Thyroid gland (tissue), 4 donors: ENCODE data around the gene ANKRD55. TPM values are rescaled to one million over a fixed set of nuclear protein-coding genes. Genes with fewer than 3 reads are reported as not detected.

Source experiments
- DNase-seq, 2 donors: peaks; one replicate each; pipeline ENCODE4 v3.0.0-alpha.2; 2019
- H3K27ac ChIP-seq, 3 donors: fragments of 200-600 bp; sonication (generic); 1 replicate in 2 of 3; 2 replicates in 1 of 3; pipeline ENCODE4 v1.5.1; 2016 to 2019; ENCODE audit warnings: mild to moderate bottlenecking in 1 of 3, moderate library complexity in 1 of 3
- H3K27me3 ChIP-seq: fragments of 200-600 bp; sonication (generic); one replicate; pipeline ENCODE4 v1.5.1; 2019
- H3K36me3 ChIP-seq, 2 donors: fragments of 200-600 bp; sonication (generic); one replicate each; pipeline ENCODE4 v1.5.1; 2016 to 2019
- H3K4me1 ChIP-seq, 2 donors: fragments of 200-600 bp; sonication (generic); one replicate each; pipeline ENCODE4 v1.5.1; 2017 to 2019
- H3K4me3 ChIP-seq, 3 donors: fragments of 200-600 bp; sonication (generic); replicated peaks in 1 of 3; 1 replicate in 2 of 3; 2 replicates in 1 of 3; pipeline ENCODE4 v1.5.1; 2016; ENCODE audit warnings: mild to moderate bottlenecking in 1 of 3
- H3K9me3 ChIP-seq: fragments of 200-600 bp; sonication (generic); one replicate; pipeline ENCODE4 v1.5.1; 2017
- CTCF ChIP-seq, 6 experiments: fragments of 200-600 bp in 3 of 6; fragments of 450-650 bp in 3 of 6; sonication (generic) in 3 of 6; IDR thresholded peaks; one replicate each; pipeline ENCODE4 v1.5.1; 2016 to 2019; ENCODE audit warnings: antibody characterized with exemption in 6 of 6, mild to moderate bottlenecking in 2 of 6, inconsistent platforms in 1 of 6, moderate library complexity in 1 of 6
- POLR2A ChIP-seq, 2 donors: fragments of 450-650 bp; IDR thresholded peaks; one replicate each; pipeline ENCODE4 v1.6.1; 2017; ENCODE audit warnings: antibody characterized with exemption in 2 of 2, mild to moderate bottlenecking in 2 of 2, moderate library complexity in 1 of 2
- WGBS, 2 donors: methylation state at CpG; one replicate each; pipeline ENCODE4 v1.1.5; 2017; 5-methylcytosine and 5-hydroxymethylcytosine counted together
- intact Hi-C: fragments of 100-400 bp; cut with DNase I; formaldehyde crosslinking; loops from one replicate; pipeline ENCODE4 v1.15.1; 2023
- total RNA-seq, 4 donors: library from RNA; depleted of rRNA; stranded (reverse); fragments of >200 nt; gene quantifications; one replicate each; pipeline ENCODE4 v1.2.3, GENCODE V29; 2016

ANKRD55 gene
- total RNA-seq, 4 donors from 2014 or later: 0.22 to 0.94 TPM; not detected in 2

- no peak for TF ChIP-seq POLR2A (IDR thresholded peaks at IDR 0.05)
- peak; percentile 36 to 93 (median 86) for TF ChIP-seq CTCF (IDR thresholded peaks at IDR 0.05)
These were observed 32.0 kb downstream of the ANKRD55 start for GRCh38 chr5:56200971-56201666.

GRCh38 chr5:56195016-56195415, 38.1 kb downstream of the ANKRD55 start:
- no peak for DNase-seq
- WGBS, 2 donors: 75 to 78% methylated on average over 1 of the region's 1 CpG

More at GRCh38 chr5:56200971-56201666, 32.0 kb downstream of the ANKRD55 start:
- H3K36me3 ChIP-seq: no peaks in the 10 kb centered on the region
- H3K4me1 ChIP-seq: peaks cover 0 to 5% of the 10 kb centered on the region in 2 donors
- H3K4me3 ChIP-seq: no peak overlapping the region
- H3K27me3 ChIP-seq: no peaks in the 10 kb centered on the region
- H3K27ac ChIP-seq: no peak overlapping the region
- peak; percentile 72 to 75 for DNase-seq
- no peaks in the 10 kb centered on the region for H3K9me3 ChIP-seq
- 30 to 34% methylated on average over 5 of the region's 5 CpGs for WGBS, 2 donors
- intact Hi-C loops: loop anchor here (5.0 to 10.0 kb wide), 2 partner anchors 216 to 269 kb away; no protein-coding TSS in a partner anchor

GRCh38 chr5:56192246-56192645, 40.9 kb downstream of the ANKRD55 start:
- DNase-seq: no peak
- Histone ChIP-seq H3K4me1 (no peaks in the 10 kb centered on the region), H3K36me3 (no peaks in the 10 kb centered on the region), H3K9me3 (no peaks in the 10 kb centered on the region), H3K27me3 (no peaks in the 10 kb centered on the region), H3K4me3 (no peak overlapping the region), H3K27ac (no peak overlapping the region)
- intact Hi-C loops: no loop called here
- TF ChIP-seq POLR2A (IDR thresholded peaks at IDR 0.05): no peak
- no peak for TF ChIP-seq CTCF (IDR thresholded peaks at IDR 0.05)
- 93 to 94% methylated on average over 16 of the region's 16 CpGs for WGBS, 2 donors

More at GRCh38 chr5:56195016-56195415, 38.1 kb downstream of the ANKRD55 start:
- Histone ChIP-seq H3K4me1 (no peaks in the 10 kb centered on the region), H3K36me3 (no peaks in the 10 kb centered on the region), H3K27me3 (no peaks in the 10 kb centered on the region), H3K4me3 (no peak overlapping the region), H3K9me3 (no peaks in the 10 kb centered on the region), H3K27ac (no peak overlapping the region)
- TF ChIP-seq CTCF (IDR thresholded peaks at IDR 0.05) (no peak), POLR2A (IDR thresholded peaks at IDR 0.05) (no peak)
- intact Hi-C loops: no loop called here

GRCh38 chr5:56191656-56192055, 41.5 kb downstream of the ANKRD55 start:
- Histone ChIP-seq H3K27ac (no peak overlapping the region), H3K9me3 (no peaks in the 10 kb centered on the region)

More at GRCh38 chr5:56191656-56192055, 41.5 kb downstream of the ANKRD55 start:
- intact Hi-C loops: no loop called here
- no peak for DNase-seq
- no peak overlapping the region for H3K4me3 ChIP-seq
- H3K4me1 ChIP-seq: no peaks in the 10 kb centered on the region
- 84 to 86% methylated on average over 3 of the region's 3 CpGs for WGBS, 2 donors
- TF ChIP-seq POLR2A (IDR thresholded peaks at IDR 0.05) (no peak), CTCF (IDR thresholded peaks at IDR 0.05) (no peak)
- H3K36me3 ChIP-seq: no peaks in the 10 kb centered on the region
- H3K27me3 ChIP-seq: no peaks in the 10 kb centered on the region
